ENCODE measurements around the gene SH3RF1. TPM values are rescaled to one million over a fixed set of nuclear protein-coding genes. Genes with fewer than 3 reads are reported as not detected.

SH3RF1 gene
- total RNA-seq, 1 donor from 2014 or later = 25.6 TPM

GRCh38 chr4:169100670-169101101, 170.1 kb downstream of the SH3RF1 start:
- TF ChIP-seq CTCF (IDR thresholded peaks at IDR 0.05; ENCODE audit: insufficient read depth, low read length, poor library complexity, severe bottlenecking) = no peak
- DNase-seq (ENCODE audit: low read depth) = no peak
- H3K27me3 ChIP-seq (ENCODE audit: control insufficient read depth, insufficient read depth, low read length) = no peaks in the 10 kb centered on the region
- H3K36me3 ChIP-seq (ENCODE audit: control insufficient read depth, insufficient read depth, low read length) = peaks cover 3% of the 10 kb centered on the region
- H3K4me3 ChIP-seq (ENCODE audit: low read depth, low read length) = no peak overlapping the region

GRCh38 chr4:169099771-169100180, 171.0 kb downstream of the SH3RF1 start:
- Histone ChIP-seq H3K27me3 (ENCODE audit: control insufficient read depth, insufficient read depth, low read length) (no peaks in the 10 kb centered on the region), H3K4me3 (ENCODE audit: low read depth, low read length) (no peak overlapping the region), H3K36me3 (ENCODE audit: control insufficient read depth, insufficient read depth, low read length) (peaks cover 5% of the 10 kb centered on the region)
- TF ChIP-seq CTCF (IDR thresholded peaks at IDR 0.05; ENCODE audit: insufficient read depth, low read length, poor library complexity, severe bottlenecking) = no peak
- no peak for DNase-seq (ENCODE audit: low read depth)

GRCh38 chr4:169098969-169099690, 171.6 kb downstream of the SH3RF1 start:
- Histone ChIP-seq H3K4me3 (ENCODE audit: low read depth, low read length) (no peak overlapping the region), H3K36me3 (ENCODE audit: control insufficient read depth, insufficient read depth, low read length) (peaks cover 5% of the 10 kb centered on the region), H3K27me3 (ENCODE audit: control insufficient read depth, insufficient read depth, low read length) (no peaks in the 10 kb centered on the region)
- TF ChIP-seq CTCF (IDR thresholded peaks at IDR 0.05; ENCODE audit: insufficient read depth, low read length, poor library complexity, severe bottlenecking) = no peak
- no peak for DNase-seq (ENCODE audit: low read depth)

GRCh38 chr4:169098532-169098931, 172.2 kb downstream of the SH3RF1 start:
- DNase-seq (ENCODE audit: low read depth) = no peak
- Histone ChIP-seq H3K4me3 (ENCODE audit: low read depth, low read length) (no peak overlapping the region), H3K36me3 (ENCODE audit: control insufficient read depth, insufficient read depth, low read length) (peaks cover 5% of the 10 kb centered on the region), H3K27me3 (ENCODE audit: control insufficient read depth, insufficient read depth, low read length) (no peaks in the 10 kb centered on the region)
- TF ChIP-seq CTCF (IDR thresholded peaks at IDR 0.05; ENCODE audit: insufficient read depth, low read length, poor library complexity, severe bottlenecking) = no peak

- DNase-seq (ENCODE audit: low read depth) = no peak
- no peak for TF ChIP-seq CTCF (IDR thresholded peaks at IDR 0.05; ENCODE audit: insufficient read depth, low read length, poor library complexity, severe bottlenecking)
- H3K27me3 ChIP-seq (ENCODE audit: control insufficient read depth, insufficient read depth, low read length) = no peaks in the 10 kb centered on the region
- peaks cover 5% of the 10 kb centered on the region for H3K36me3 ChIP-seq (ENCODE audit: control insufficient read depth, insufficient read depth, low read length)
- H3K4me3 ChIP-seq (ENCODE audit: low read depth, low read length) = no peak overlapping the region
These were observed 172.7 kb downstream of the SH3RF1 start for GRCh38 chr4:169098054-169098497.

- DNase-seq (ENCODE audit: low read depth) = no peak
- Histone ChIP-seq H3K27me3 (ENCODE audit: control insufficient read depth, insufficient read depth, low read length) (no peaks in the 10 kb centered on the region), H3K4me3 (ENCODE audit: low read depth, low read length) (no peak overlapping the region), H3K36me3 (ENCODE audit: control insufficient read depth, insufficient read depth, low read length) (peaks cover 5% of the 10 kb centered on the region)
- no peak for TF ChIP-seq CTCF (IDR thresholded peaks at IDR 0.05; ENCODE audit: insufficient read depth, low read length, poor library complexity, severe bottlenecking)
These were observed 174.5 kb downstream of the SH3RF1 start for GRCh38 chr4:169096221-169096620.

All from kidney epithelial cell (primary cell).